Motor neuron (in vitro differentiated cells): ENCODE measurements around the gene TMEFF1. TPM values are rescaled to one million over a fixed set of nuclear protein-coding genes. Genes with fewer than 3 reads are reported as not detected.
A peak's percentile ranks its signal among the peaks of the same experiment; 100 is the strongest.
"Not testable (repeated sequence)": the region's sequence is repeated elsewhere in the genome, so short reads cannot be mapped to it uniquely, and the experiment has no call there.

ENCODE experiments used
- ATAC-seq, 8 experiments: fragments of 200-7000 bp; cut with Tn5 transposase; replicated peaks in 6 of 8; 2 replicates each; pipeline ENCODE4 v1.8.0; 2021; ENCODE audit warnings: mild to moderate bottlenecking in 8 of 8, moderate library complexity in 8 of 8
- H3K27ac ChIP-seq, 2 donors: fragments of 250-450 bp; sonication (Bioruptor Pico); 2 replicates each; pipeline ENCODE4 v1.9.0; 2021; ENCODE audit warnings: antibody characterized with exemption in 2 of 2, mild to moderate bottlenecking in 2 of 2, moderate library complexity in 1 of 2
- H3K4me1 ChIP-seq, 2 donors: fragments of 250-450 bp; sonication (Bioruptor Pico); replicated peaks in 1 of 2; 2 replicates each; pipeline ENCODE4 v1.6.1; 2021; ENCODE audit warnings: antibody characterized with exemption in 2 of 2, mild to moderate bottlenecking in 2 of 2, moderate library complexity in 1 of 2
- H3K4me3 ChIP-seq, 5 donors: fragments of 250-450 bp; sonication (Bioruptor Pico); 2 replicates each; pipeline ENCODE4 v1.9.0; 2021; ENCODE audit warnings: antibody characterized with exemption in 5 of 5, mild to moderate bottlenecking in 5 of 5, moderate library complexity in 4 of 5
- WGBS, 10 experiments: fragments of 450-650 bp; shearing (Covaris generic); methylation state at CpG; one replicate each; pipeline ENCODE4 v1.0.0; 2022; 5-methylcytosine and 5-hydroxymethylcytosine counted together
- in situ Hi-C, 9 experiments: fragments of 400-800 bp; cut with MboI; loops; one replicate each; pipeline ENCODE4 v1.15.0; 2021; ENCODE audit warnings: low sequenced_read_pairs in 9 of 9, low pct_unique_long_range_greater_than_20kb in 2 of 9; ENCODE audit not compliant: unreplicated experiment in 9 of 9
- total RNA-seq, 8 experiments: library from RNA; unstranded; fragments of 300-600 nt; gene quantifications; 2 replicates each; pipeline versions ENCODE4 v1.2.3 to v1.2.4, GENCODE V29; 2022

TMEFF1 gene
- total RNA-seq, 8 experiments from 2014 or later = 0.31 to 34.7 (median 31.7) TPM; not detected in 1

GRCh38 chr9:100437860-100438805 is 34.8 kb upstream of the TMEFF1 start:
- ATAC-seq = peak in 5 of 8 experiments; percentile 35 to 75 (median 73)
- Histone ChIP-seq H3K4me1 (no peaks in the 10 kb centered on the region), H3K27ac (no peak overlapping the region), H3K4me3 (no peak overlapping the region)
- WGBS, 10 experiments = 0 to 100% (median 50%) methylated on average over 1 of the region's 1 CpG; no CpG with 5 or more reads in 2 of the 10 experiments
- in situ Hi-C loops = loop anchor here in 1 of 9 experiments (25.0 kb wide), 1 partner anchor 149 kb away; the partner anchor contains the start of gene CAVIN4

DNA sequence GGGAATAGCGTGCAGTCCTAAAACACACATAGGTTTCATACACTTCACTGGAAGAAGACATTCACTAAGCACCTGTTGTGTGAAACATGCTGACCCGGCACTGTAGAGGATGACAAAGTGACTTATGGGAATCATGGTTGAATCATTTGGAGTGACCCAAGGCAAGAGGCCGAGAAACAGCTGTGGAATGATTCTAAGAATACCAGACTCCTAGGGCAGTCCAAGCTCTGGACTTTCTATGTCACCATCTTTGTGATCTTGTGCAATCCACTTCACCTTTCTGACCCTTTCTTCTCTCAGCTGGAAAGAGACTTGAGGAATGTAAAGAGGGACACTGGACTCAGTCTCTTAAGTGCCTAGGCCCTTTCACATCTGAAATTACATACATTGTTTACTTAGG is 32.9 kb upstream of the TMEFF1 start:
- in situ Hi-C loops = loop anchor here in 1 of 9 experiments (25.0 kb wide), 1 partner anchor 147 kb away; the partner anchor contains the start of gene CAVIN4
- WGBS, 10 experiments = 50 to 90% (median 80%) methylated on average over 1 to 3 of the region's 3 CpGs; no CpG with 5 or more reads in 1 of the 10 experiments
- Histone ChIP-seq H3K4me1 (no peaks in the 10 kb centered on the region), H3K4me3 (no peak overlapping the region), H3K27ac (no peak overlapping the region)
- peak in 2 of 8 experiments; percentile 51 to 52 for ATAC-seq

GRCh38 chr9:100440487-100440886 is 32.5 kb upstream of the TMEFF1 start:
- not testable (repeated sequence) for H3K4me3 ChIP-seq, H3K27ac ChIP-seq, ATAC-seq, H3K4me1 ChIP-seq
- WGBS, 10 experiments = 80 to 100% (median 90%) methylated on average over 1 to 5 of the region's 5 CpGs; no CpG with 5 or more reads in 1 of the 10 experiments
- in situ Hi-C loops = loop anchor here in 1 of 9 experiments (25.0 kb wide), 1 partner anchor 147 kb away; the partner anchor contains the start of gene CAVIN4

DNA sequence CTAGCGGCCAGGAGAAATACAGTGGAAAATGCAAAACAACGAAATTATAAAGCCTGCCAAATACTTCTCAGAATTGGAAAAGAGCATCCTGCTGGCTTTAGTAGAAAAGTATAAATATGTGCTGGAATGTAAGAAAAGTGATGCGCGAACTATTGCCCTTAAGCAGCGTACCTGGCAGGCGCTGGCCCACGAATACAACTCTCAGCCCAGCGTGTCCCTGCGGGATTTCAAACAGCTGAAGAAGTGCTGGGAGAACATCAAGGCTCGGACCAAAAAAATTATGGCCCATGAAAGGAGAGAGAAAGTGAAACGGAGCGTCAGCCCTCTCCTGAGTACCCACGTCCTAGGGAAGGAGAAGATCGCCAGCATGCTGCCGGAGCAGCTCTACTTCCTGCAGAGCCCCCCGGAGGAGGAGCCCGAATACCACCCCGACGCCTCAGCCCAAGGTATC is 31.0 kb upstream of the TMEFF1 start:
- Histone ChIP-seq H3K4me1 (no peaks in the 10 kb centered on the region), H3K4me3 (no peak overlapping the region), H3K27ac (no peak overlapping the region)
- ATAC-seq = no peak
- in situ Hi-C loops = loop anchor here in 1 of 9 experiments (25.0 kb wide), 1 partner anchor 145 kb away; the partner anchor contains the start of gene CAVIN4
- 82 to 98% (median 88%) methylated on average over 3 to 13 of the region's 19 CpGs for WGBS, 10 experiments

DNA sequence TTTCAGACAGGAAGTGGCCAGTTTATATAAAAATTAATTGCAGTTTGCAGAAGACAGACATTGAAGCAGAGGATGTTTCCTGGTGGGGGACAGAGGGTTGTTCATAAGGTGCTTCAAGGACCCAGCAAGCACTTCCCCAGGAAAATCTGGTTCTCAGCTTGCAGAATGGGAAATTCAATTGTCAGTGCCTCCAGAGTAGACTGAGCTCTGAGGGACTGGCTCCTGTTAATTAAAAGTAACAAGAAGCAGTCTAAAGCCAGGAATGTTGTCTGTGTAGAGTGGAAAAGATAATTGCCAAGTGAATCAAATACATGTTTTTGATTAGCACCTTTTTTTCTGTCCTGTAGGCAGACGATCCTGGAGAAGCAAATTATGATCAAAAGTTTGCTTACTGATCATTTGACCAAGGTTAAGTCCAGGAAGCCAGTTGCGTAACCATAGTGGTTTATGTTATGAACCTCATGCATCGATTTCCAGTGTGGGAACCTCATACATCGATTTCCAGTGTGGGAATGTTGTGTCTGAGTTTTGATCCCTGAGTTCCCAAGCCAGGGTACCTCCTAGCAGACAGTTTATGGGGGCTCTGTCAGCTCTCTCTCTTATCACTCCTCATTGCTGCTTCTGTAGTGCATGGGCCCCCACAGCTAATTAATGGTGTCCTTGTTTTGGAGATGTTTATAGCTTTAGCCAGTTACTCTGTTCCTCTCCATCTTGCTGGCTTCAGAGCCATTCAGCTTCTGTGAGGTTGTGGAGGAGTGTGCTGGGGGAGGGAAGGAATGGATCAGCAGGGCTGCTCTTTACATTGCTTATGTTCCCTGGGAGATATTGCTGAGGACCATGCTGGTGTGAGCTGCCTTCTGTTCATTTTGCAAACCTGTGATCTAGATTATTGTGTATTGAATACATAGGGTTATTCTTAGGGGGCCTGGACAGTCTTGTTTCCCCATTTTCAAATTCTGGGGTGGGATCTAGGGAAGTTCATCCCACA is 28.9 kb upstream of the TMEFF1 start:
- 0 to 75% (median 56%) methylated on average over 1 to 4 of the region's 4 CpGs; no CpG with 5 or more reads in 3 of the 10 experiments for WGBS, 10 experiments
- H3K4me1 ChIP-seq = no peaks in the 10 kb centered on the region
- peak in 1 of 8 experiments; percentile 18 for ATAC-seq
- H3K4me3 ChIP-seq = no peak overlapping the region
- in situ Hi-C loops = loop anchor here in 1 of 9 experiments (25.0 kb wide), 1 partner anchor 143 kb away; the partner anchor contains the start of gene CAVIN4
- H3K27ac ChIP-seq = no peak overlapping the region

GRCh38 chr9:100445161-100445902 is 27.6 kb upstream of the TMEFF1 start:
- no peak overlapping the region for H3K27ac ChIP-seq
- 71 to 100% (median 100%) methylated on average over 1 of the region's 1 CpG; no CpG with 5 or more reads in 2 of the 10 experiments for WGBS, 10 experiments
- no peak overlapping the region for H3K4me3 ChIP-seq
- in situ Hi-C loops = loop anchor here in 1 of 9 experiments (25.0 kb wide), 1 partner anchor 142 kb away; the partner anchor contains the start of gene CAVIN4
- no peak for ATAC-seq
- no peaks in the 10 kb centered on the region for H3K4me1 ChIP-seq

GRCh38 chr9:100445903-100446549 is 26.9 kb upstream of the TMEFF1 start:
- Histone ChIP-seq H3K4me3 (no peak overlapping the region), H3K27ac (no peak overlapping the region), H3K4me1 (no peaks in the 10 kb centered on the region)
- WGBS, 10 experiments = 61 to 100% (median 90%) methylated on average over 3 to 5 of the region's 5 CpGs
- in situ Hi-C loops = loop anchor here in 1 of 9 experiments (25.0 kb wide), 1 partner anchor 141 kb away; the partner anchor contains the start of gene CAVIN4
- peak in 1 of 8 experiments; percentile 43 for ATAC-seq

DNA sequence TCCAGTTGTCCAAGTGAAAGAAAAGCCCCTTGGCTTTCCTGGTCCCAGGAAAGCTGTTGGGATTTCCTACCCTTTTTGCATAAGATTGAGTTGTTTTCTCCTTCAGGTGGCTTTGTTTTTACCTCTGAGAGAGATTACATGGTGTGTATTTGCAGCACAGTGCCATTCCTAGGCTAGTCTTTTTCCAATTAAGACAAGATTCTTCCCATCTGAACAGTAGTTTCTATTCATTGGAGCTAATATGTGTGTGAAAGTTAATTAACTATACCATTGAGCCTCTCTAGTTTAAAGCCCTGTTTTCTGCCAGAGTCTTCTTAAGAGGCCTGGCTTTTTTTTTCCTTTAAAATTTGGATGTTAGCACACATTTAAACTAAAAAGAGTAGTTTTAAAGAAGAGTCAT is 25.9 kb upstream of the TMEFF1 start:
- no peak for ATAC-seq
- Histone ChIP-seq H3K27ac (no peak overlapping the region), H3K4me1 (no peaks in the 10 kb centered on the region), H3K4me3 (no peak overlapping the region)
- in situ Hi-C loops = loop anchor here in 1 of 9 experiments (25.0 kb wide), 1 partner anchor 140 kb away; the partner anchor contains the start of gene CAVIN4

- 100% methylated on average over 1 to 2 of the region's 2 CpGs; no CpG with 5 or more reads in 7 of the 10 experiments for WGBS, 10 experiments
- in situ Hi-C loops = loop anchor here in 1 of 9 experiments (25.0 kb wide), 1 partner anchor 139 kb away; the partner anchor contains the start of gene CAVIN4
- no peak for ATAC-seq
Measured at GRCh38 chr9:100448266-100448665, 24.7 kb upstream of the TMEFF1 start.

DNA sequence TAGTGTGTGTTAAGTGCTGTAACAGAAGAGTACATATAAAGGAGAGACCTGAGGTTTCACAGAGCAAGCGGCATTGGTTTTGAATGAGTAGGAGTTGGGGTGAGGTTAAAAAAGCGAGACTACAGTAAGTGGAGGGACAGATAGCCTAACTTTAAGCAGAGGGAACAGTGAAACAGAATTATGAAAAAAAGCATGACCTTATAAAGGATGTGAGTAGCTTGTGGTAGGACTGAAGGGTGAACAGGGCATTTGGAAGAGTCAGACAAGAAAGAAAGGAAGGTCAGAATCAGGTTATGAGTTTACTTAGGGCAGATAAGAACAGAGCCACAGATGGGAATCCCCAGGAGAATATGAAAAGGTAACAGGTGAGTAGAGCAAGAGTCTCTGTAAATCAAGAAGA is 23.5 kb upstream of the TMEFF1 start:
- Histone ChIP-seq H3K27ac (no peak overlapping the region), H3K4me3 (no peak overlapping the region), H3K4me1 (no peaks in the 10 kb centered on the region)
- 90 to 100% (median 100%) methylated on average over 1 to 2 of the region's 2 CpGs for WGBS, 10 experiments
- in situ Hi-C loops = loop anchor here in 1 of 9 experiments (25.0 kb wide), 1 partner anchor 138 kb away; the partner anchor contains the start of gene CAVIN4
- no peak for ATAC-seq

More at GRCh38 chr9:100448266-100448665, 24.7 kb upstream of the TMEFF1 start:
- Histone ChIP-seq H3K4me3 (no peak overlapping the region), H3K4me1 (no peaks in the 10 kb centered on the region), H3K27ac (no peak overlapping the region)

GRCh38 chr9:100452894-100453293 is 20.1 kb upstream of the TMEFF1 start:
- in situ Hi-C loops = no loop called here
- no peak for ATAC-seq

More at GRCh38 chr9:100452894-100453293, 20.1 kb upstream of the TMEFF1 start:
- no peak overlapping the region for H3K4me3 ChIP-seq
- 88 to 100% (median 92%) methylated on average over 2 of the region's 2 CpGs; no CpG with 5 or more reads in 4 of the 10 experiments for WGBS, 10 experiments
- no peak overlapping the region for H3K27ac ChIP-seq
- H3K4me1 ChIP-seq = peaks cover 0 to 8% of the 10 kb centered on the region in 2 donors
